B cell (primary cell): Measurements from ENCODE around the gene COMMD1.

ENCODE experiments used
- CTCF ChIP-seq: fragments of 200-600 bp; IDR thresholded peaks from one replicate; pipeline ENCODE4 v1.8.0; 2022; ENCODE audit warnings: antibody characterized with exemption, mild to moderate bottlenecking
- EZH2 ChIP-seq: IDR thresholded peaks from 2 replicates; pipeline ENCODE4 v1.6.1; 2012; ENCODE audit warnings: borderline replicate concordance, low read depth, mild to moderate bottlenecking, moderate library complexity, low read length; ENCODE audit not compliant: insufficient read depth, poor library complexity, severe bottlenecking

- TF ChIP-seq CTCF (no peak), EZH2 (no peak)
Observed at GRCh38 chr2:61857224-61857623, 48.2 kb upstream of the COMMD1 start.
